SK-N-SH (cell line): ENCODE results near the gene TPM3. TPM values are rescaled to one million over a fixed set of nuclear protein-coding genes. Genes with fewer than 3 reads are reported as not detected.

Source experiments
- CTCF ChIA-PET: fragments of 300-600, 350-600 bp; formaldehyde crosslinking; extraction: SDS; loops from one replicate; lab custom pipeline; 2021; lab: Yijun Ruan, JAX
- POLR2A ChIA-PET: fragments of 350-600 bp; sonication (Branson Sonifier 250); formaldehyde crosslinking; extraction: SDS; loops from one replicate; lab custom pipeline; 2020; ENCODE audit warnings: antibody characterized with exemption, inconsistent platforms; lab: Yijun Ruan, JAX
- DNase-seq: peaks from one replicate; pipeline ENCODE4 v3.0.0; 2012
- H2AFZ ChIP-seq: fragments of 200-600 bp; sonication (generic); 2 replicates; pipeline ENCODE4 v1.8.1; 2016; ENCODE audit warnings: antibody characterized with exemption, mild to moderate bottlenecking, low read depth
- H3F3A ChIP-seq: fragments of 200-600 bp; sonication (generic); replicated peaks from 2 replicates; pipeline ENCODE3; 2016; ENCODE audit warnings: antibody characterized with exemption, mild to moderate bottlenecking; ENCODE audit not compliant: insufficient read depth
- H3K27ac ChIP-seq, 2 experiments: fragments of 200-500 bp in 1 of 2; fragments of 200-600 bp in 1 of 2; sonication (Bioruptor generic) in 1 of 2; sonication (generic), shearing (Covaris generic) in 1 of 2; 2 replicates each; pipeline versions ENCODE4 v1.5.1 to v1.6.1; 2014 to 2016; ENCODE audit warnings: low read depth in 2 of 2, inconsistent platforms in 1 of 2, low read length in 1 of 2, mild to moderate bottlenecking in 1 of 2, mixed read lengths in 1 of 2
- H3K27me3 ChIP-seq: fragments of 200-600 bp; sonication (generic), shearing (Covaris generic); 2 replicates; pipeline ENCODE4 v1.6.1; 2016; ENCODE audit warnings: mixed run types; ENCODE audit not compliant: insufficient read depth
- H3K36me3 ChIP-seq, 2 experiments: fragments of 200-500 bp in 1 of 2; fragments of 200-600 bp in 1 of 2; sonication (Bioruptor generic) in 1 of 2; sonication (generic) in 1 of 2; replicated peaks in 1 of 2; 2 replicates each; pipeline versions ENCODE3 to v1.5.1; 2014 to 2016; ENCODE audit warnings: low read length in 1 of 2, mild to moderate bottlenecking in 1 of 2; ENCODE audit not compliant: insufficient read depth in 2 of 2, control insufficient read depth in 1 of 2
- H3K4me1 ChIP-seq, 2 experiments: fragments of 200-500 bp in 1 of 2; fragments of 200-600 bp in 1 of 2; sonication (Bioruptor generic) in 1 of 2; sonication (generic), shearing (Covaris generic) in 1 of 2; 2 replicates each; pipeline versions ENCODE4 v1.5.1 to v1.6.1; 2014 to 2016; ENCODE audit warnings: low read depth in 1 of 2, low read length in 1 of 2, mixed run types in 1 of 2; ENCODE audit not compliant: insufficient read depth in 2 of 2, control insufficient read depth in 1 of 2
- H3K4me2 ChIP-seq: fragments of 200-600 bp; sonication (generic), shearing (Covaris generic); 2 replicates; pipeline ENCODE4 v1.6.1; 2017; ENCODE audit warnings: mixed run types
- H3K4me3 ChIP-seq, 2 experiments: fragments of 200-500 bp in 1 of 2; fragments of 200-600 bp in 1 of 2; sonication (Bioruptor generic) in 1 of 2; sonication (generic), shearing (Covaris generic) in 1 of 2; 2 replicates each; pipeline versions ENCODE4 v1.5.1 to v1.8.1; 2014 to 2016; ENCODE audit warnings: low read depth in 2 of 2, inconsistent platforms in 1 of 2, low read length in 1 of 2, mild to moderate bottlenecking in 1 of 2, mixed read lengths in 1 of 2, moderate library complexity in 1 of 2
- H3K79me2 ChIP-seq: fragments of 200-600 bp; sonication (generic); 2 replicates; pipeline ENCODE4 v1.8.1; 2017; ENCODE audit warnings: mild to moderate bottlenecking; ENCODE audit not compliant: insufficient read depth
- H3K9ac ChIP-seq: fragments of 200-600 bp; sonication (generic); 2 replicates; pipeline ENCODE4 v1.6.1; 2017; ENCODE audit warnings: mixed run types
- H3K9me2 ChIP-seq: fragments of 200-600 bp; sonication (generic); 2 replicates; pipeline ENCODE4 v1.6.1; 2017; ENCODE audit warnings: mixed run types
- H3K9me3 ChIP-seq: fragments of 200-600 bp; sonication (generic); 2 replicates; pipeline ENCODE4 v1.6.1; 2017; ENCODE audit warnings: mixed run types, mild to moderate bottlenecking, moderate library complexity
- H4K20me1 ChIP-seq: fragments of 200-600 bp; sonication (generic); 2 replicates; pipeline ENCODE4 v1.6.1; 2017; ENCODE audit warnings: mild to moderate bottlenecking, mixed run types; ENCODE audit not compliant: insufficient read depth
- CHD2 ChIP-seq: fragments of 150-350 bp; IDR thresholded peaks from 2 replicates; pipeline ENCODE4 v1.6.1; 2018; ENCODE audit warnings: low read length; ENCODE audit not compliant: partially characterized antibody
- FOSL2 ChIP-seq: IDR thresholded peaks from 2 replicates; pipeline ENCODE4 v1.4.0; 2012; ENCODE audit warnings: low read depth, mild to moderate bottlenecking, moderate library complexity, borderline replicate concordance
- FOXJ3 ChIP-seq: sonication (generic); formaldehyde crosslinking; IDR thresholded peaks from 2 replicates; pipeline ENCODE4 v1.5.1; 2020; ENCODE audit warnings: mild to moderate bottlenecking, missing genetic modification reagents
- FOXM1 ChIP-seq: IDR thresholded peaks from 2 replicates; pipeline ENCODE4 v1.4.0; 2012; ENCODE audit warnings: low read depth, mild to moderate bottlenecking
- GABPA ChIP-seq: IDR thresholded peaks from 2 replicates; pipeline ENCODE4 v1.4.0; 2012; ENCODE audit warnings: low read depth, mild to moderate bottlenecking
- JUND ChIP-seq: IDR thresholded peaks from 2 replicates; pipeline ENCODE4 v1.4.0; 2012
- MEF2A ChIP-seq: IDR thresholded peaks from 2 replicates; pipeline ENCODE4 v1.4.0; 2012; ENCODE audit warnings: low read depth, borderline replicate concordance
- MXI1 ChIP-seq: IDR thresholded peaks from 2 replicates; pipeline ENCODE4 v1.6.1; 2012; ENCODE audit warnings: mild to moderate bottlenecking, low read depth, low read length, improper control_type of control experiment
- NFIC ChIP-seq: IDR thresholded peaks from 2 replicates; pipeline ENCODE4 v1.4.0; 2012; ENCODE audit warnings: borderline replicate concordance
- RAD21 ChIP-seq: IDR thresholded peaks from 2 replicates; pipeline ENCODE4 v1.6.1; 2012; ENCODE audit warnings: mild to moderate bottlenecking, low read length
- RXRA ChIP-seq: IDR thresholded peaks from 2 replicates; pipeline ENCODE4 v1.4.0; 2012; ENCODE audit warnings: low read depth, mild to moderate bottlenecking, borderline replicate concordance
- TAF1 ChIP-seq: IDR thresholded peaks from 2 replicates; pipeline ENCODE4 v1.6.1; 2012; ENCODE audit warnings: low read depth, mild to moderate bottlenecking, low read length, moderate library complexity, borderline replicate concordance
- TCF12 ChIP-seq: IDR thresholded peaks from 2 replicates; pipeline ENCODE4 v1.4.0; 2012
- YY1 ChIP-seq: IDR thresholded peaks from 2 replicates; pipeline ENCODE4 v1.4.0; 2012; ENCODE audit warnings: low read depth, mild to moderate bottlenecking
- WGBS: methylation state at CpG from one replicate; pipeline ENCODE4 v1.1.6; 2017; ENCODE audit warnings: low lambda C conversion rate; 5-methylcytosine and 5-hydroxymethylcytosine counted together
- polyA plus RNA-seq, 3 experiments: library from polyadenylated mRNA; depleted of rRNA; stranded (reverse); fragments of >200 nt; gene quantifications; 2 replicates each; pipeline ENCODE4 v1.2.3, GENCODE V29; 2012
- TF ChIP-seq, protein P1 (sequence below): fragments of 200-600 bp; sonication (generic); IDR thresholded peaks from 2 replicates; pipeline ENCODE4 v1.6.1; 2017; ENCODE audit warnings: antibody characterized with exemption, mild to moderate bottlenecking, moderate library complexity
- TF ChIP-seq, protein P2 (sequence below): fragments of 150-350 bp; IDR thresholded peaks from 2 replicates; pipeline ENCODE4 v1.6.1; 2016; ENCODE audit warnings: mild to moderate bottlenecking, low read depth, low read length
- TF ChIP-seq, protein P3 (sequence below): IDR thresholded peaks from 2 replicates; pipeline ENCODE4 v1.4.0; 2012; ENCODE audit warnings: low read depth
- TF ChIP-seq, protein P4 (sequence below): IDR thresholded peaks from 2 replicates; pipeline ENCODE4 v1.4.0; 2012; ENCODE audit warnings: low read depth, borderline replicate concordance
- TF ChIP-seq, protein P5 (sequence below): fragments of 150-350 bp; IDR thresholded peaks from 2 replicates; pipeline ENCODE4 v1.6.1; 2017; ENCODE audit warnings: antibody characterized with exemption, low read length, low read depth, borderline replicate concordance

Gene TPM3
- polyA plus RNA-seq, 1 of the 3 experiments (the other 2 are of a cell fraction) = 324 TPM

DNA sequence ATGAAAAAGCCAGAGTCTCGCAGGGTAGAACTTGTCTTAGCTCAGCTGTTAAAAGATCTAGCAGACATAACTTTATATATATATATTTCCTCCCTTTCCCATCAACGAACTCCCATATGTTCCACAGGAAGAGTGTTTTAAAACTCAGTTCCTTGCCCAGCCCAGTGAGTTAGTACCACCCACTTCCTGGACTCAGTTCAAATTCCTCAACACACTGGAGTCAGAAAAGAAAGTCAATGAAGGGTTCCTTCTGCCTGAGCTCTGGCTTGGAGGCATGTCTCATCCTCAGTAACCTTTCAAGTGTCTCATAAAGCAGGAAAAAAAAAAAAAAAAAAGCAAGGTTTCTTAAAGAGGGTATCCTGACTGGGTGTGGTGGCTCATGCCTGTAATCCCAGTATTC lies 15.6 kb downstream of the TPM3 start:
- H3K9ac ChIP-seq = no peak overlapping the region
- H3K9me2 ChIP-seq = no peaks in the 10 kb centered on the region
- no peak overlapping the region for H3K27ac ChIP-seq
- peaks cover 99% of the 10 kb centered on the region for H3K79me2 ChIP-seq
- H3F3A ChIP-seq = peaks cover 6% of the 10 kb centered on the region
- peaks cover 49 to 72% of the 10 kb centered on the region in 2 experiments for H3K36me3 ChIP-seq
- H3K4me1 ChIP-seq = peaks cover 30 to 39% of the 10 kb centered on the region in 2 experiments; a peak in 3 of 4 replicates
- no peaks in the 10 kb centered on the region for H3K27me3 ChIP-seq
- no peak overlapping the region for H3K4me3 ChIP-seq
- H3K9me3 ChIP-seq = no peaks in the 10 kb centered on the region
- ChIA-PET CTCF (interaction anchor here (1.9 kb wide), 1 partner anchor 23 kb away, joined by 6 read pairs; no protein-coding TSS in a partner anchor), POLR2A (no interaction called here)
- 0 out of 2 replicates have a peak overlapping the region, but pooled peaks have one; percentile 23 for H3K4me2 ChIP-seq
- no peak overlapping the region for H2AFZ ChIP-seq
- peaks cover 98% of the 10 kb centered on the region for H4K20me1 ChIP-seq
- WGBS = 86% methylated on average over 2 of the region's 2 CpGs
- TF ChIP-seq TAF1 (no peak), YY1 (no peak), NFIC (no peak), RAD21 (no peak), FOXM1 (no peak), FOXJ3 (CRISPR knock-in tag) (no peak), TCF12 (no peak), RXRA (no peak), CHD2 (no peak)
- TF ChIP-seq, protein P1, sequence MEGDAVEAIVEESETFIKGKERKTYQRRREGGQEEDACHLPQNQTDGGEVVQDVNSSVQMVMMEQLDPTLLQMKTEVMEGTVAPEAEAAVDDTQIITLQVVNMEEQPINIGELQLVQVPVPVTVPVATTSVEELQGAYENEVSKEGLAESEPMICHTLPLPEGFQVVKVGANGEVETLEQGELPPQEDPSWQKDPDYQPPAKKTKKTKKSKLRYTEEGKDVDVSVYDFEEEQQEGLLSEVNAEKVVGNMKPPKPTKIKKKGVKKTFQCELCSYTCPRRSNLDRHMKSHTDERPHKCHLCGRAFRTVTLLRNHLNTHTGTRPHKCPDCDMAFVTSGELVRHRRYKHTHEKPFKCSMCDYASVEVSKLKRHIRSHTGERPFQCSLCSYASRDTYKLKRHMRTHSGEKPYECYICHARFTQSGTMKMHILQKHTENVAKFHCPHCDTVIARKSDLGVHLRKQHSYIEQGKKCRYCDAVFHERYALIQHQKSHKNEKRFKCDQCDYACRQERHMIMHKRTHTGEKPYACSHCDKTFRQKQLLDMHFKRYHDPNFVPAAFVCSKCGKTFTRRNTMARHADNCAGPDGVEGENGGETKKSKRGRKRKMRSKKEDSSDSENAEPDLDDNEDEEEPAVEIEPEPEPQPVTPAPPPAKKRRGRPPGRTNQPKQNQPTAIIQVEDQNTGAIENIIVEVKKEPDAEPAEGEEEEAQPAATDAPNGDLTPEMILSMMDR = no peak
- TF ChIP-seq, protein P2, sequence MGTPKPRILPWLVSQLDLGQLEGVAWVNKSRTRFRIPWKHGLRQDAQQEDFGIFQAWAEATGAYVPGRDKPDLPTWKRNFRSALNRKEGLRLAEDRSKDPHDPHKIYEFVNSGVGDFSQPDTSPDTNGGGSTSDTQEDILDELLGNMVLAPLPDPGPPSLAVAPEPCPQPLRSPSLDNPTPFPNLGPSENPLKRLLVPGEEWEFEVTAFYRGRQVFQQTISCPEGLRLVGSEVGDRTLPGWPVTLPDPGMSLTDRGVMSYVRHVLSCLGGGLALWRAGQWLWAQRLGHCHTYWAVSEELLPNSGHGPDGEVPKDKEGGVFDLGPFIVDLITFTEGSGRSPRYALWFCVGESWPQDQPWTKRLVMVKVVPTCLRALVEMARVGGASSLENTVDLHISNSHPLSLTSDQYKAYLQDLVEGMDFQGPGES = no peak
- TF ChIP-seq, protein P3, sequence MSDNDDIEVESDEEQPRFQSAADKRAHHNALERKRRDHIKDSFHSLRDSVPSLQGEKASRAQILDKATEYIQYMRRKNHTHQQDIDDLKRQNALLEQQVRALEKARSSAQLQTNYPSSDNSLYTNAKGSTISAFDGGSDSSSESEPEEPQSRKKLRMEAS = no peak
- TF ChIP-seq, protein P4, sequence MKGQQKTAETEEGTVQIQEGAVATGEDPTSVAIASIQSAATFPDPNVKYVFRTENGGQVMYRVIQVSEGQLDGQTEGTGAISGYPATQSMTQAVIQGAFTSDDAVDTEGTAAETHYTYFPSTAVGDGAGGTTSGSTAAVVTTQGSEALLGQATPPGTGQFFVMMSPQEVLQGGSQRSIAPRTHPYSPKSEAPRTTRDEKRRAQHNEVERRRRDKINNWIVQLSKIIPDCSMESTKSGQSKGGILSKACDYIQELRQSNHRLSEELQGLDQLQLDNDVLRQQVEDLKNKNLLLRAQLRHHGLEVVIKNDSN = no peak
- DNase-seq = no peak

DNA sequence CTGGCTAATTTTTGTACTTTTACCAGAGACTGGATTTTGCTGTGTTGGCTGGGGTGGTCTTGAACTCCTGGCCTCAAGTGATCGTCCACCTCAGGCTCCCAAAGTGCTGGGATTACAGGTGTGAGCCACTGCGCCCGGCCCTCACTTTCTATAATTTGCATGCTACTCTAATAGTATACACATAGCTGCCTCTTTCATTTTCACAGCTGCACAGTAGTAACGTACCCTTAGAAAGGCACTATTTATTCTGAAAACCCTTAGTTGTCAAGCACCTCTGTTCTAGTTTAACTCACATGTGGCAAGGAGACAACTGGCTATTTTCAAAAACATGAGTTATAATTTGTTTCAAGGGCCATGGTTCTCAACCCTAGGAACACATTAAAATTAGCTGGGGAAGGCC lies 17.2 kb downstream of the TPM3 start:
- ChIA-PET CTCF (no interaction called here), POLR2A (interaction anchor here (0.6 kb wide), 1 partner anchor 195 kb away, joined by 3 read pairs; no protein-coding TSS in a partner anchor)
- no peak overlapping the region for H3K27ac ChIP-seq
- no peak overlapping the region for H3K4me2 ChIP-seq
- no peak for DNase-seq
- H2AFZ ChIP-seq = no peak overlapping the region
- H4K20me1 ChIP-seq = peaks cover 98% of the 10 kb centered on the region
- peaks cover 22 to 23% of the 10 kb centered on the region in 2 experiments; a peak in 3 of 4 replicates for H3K4me1 ChIP-seq
- H3K9me3 ChIP-seq = no peaks in the 10 kb centered on the region
- no peaks in the 10 kb centered on the region for H3K27me3 ChIP-seq
- 92% methylated on average over 4 of the region's 4 CpGs for WGBS
- H3F3A ChIP-seq = peaks cover 6% of the 10 kb centered on the region
- H3K4me3 ChIP-seq = no peak overlapping the region
- TF ChIP-seq JUND = no peak
- no peak for TF ChIP-seq MXI1
- TF ChIP-seq, protein P5, sequence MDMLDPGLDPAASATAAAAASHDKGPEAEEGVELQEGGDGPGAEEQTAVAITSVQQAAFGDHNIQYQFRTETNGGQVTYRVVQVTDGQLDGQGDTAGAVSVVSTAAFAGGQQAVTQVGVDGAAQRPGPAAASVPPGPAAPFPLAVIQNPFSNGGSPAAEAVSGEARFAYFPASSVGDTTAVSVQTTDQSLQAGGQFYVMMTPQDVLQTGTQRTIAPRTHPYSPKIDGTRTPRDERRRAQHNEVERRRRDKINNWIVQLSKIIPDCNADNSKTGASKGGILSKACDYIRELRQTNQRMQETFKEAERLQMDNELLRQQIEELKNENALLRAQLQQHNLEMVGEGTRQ = no peak
- no peak for TF ChIP-seq GABPA
- no peak for TF ChIP-seq FOSL2
- TF ChIP-seq TCF12 = no peak
- no peak for TF ChIP-seq CHD2
- no peak for TF ChIP-seq MEF2A
- peaks cover 99% of the 10 kb centered on the region for H3K79me2 ChIP-seq
- H3K36me3 ChIP-seq = peaks cover 64 to 80% of the 10 kb centered on the region in 2 experiments
- H3K9ac ChIP-seq = no peak overlapping the region
- H3K9me2 ChIP-seq = no peaks in the 10 kb centered on the region
